Naive thymus-derived CD4-positive, alpha-beta T cell (primary cell): ENCODE results near the gene AEBP1. TPM values are rescaled to one million over a fixed set of nuclear protein-coding genes. Genes with fewer than 3 reads are reported as not detected.

Experiments used
- ATAC-seq: fragments of 150-1000 bp; cut with Tn5 transposase; 2 replicates; pipeline ENCODE4 v1.10.0; 2021; ENCODE audit warnings: mild to moderate bottlenecking, moderate library complexity
- CTCF ChIA-PET: fragments of 350-600 bp; sonication (Branson Sonifier 250); formaldehyde crosslinking; loops from one replicate; lab custom pipeline; 2021; ENCODE audit warnings: antibody characterized with exemption; lab: Charles Lee
- POLR2A ChIA-PET: fragments of 350-600 bp; sonication (Branson Sonifier 250); formaldehyde crosslinking; loops from one replicate; lab custom pipeline; 2021; ENCODE audit warnings: antibody characterized with exemption, inconsistent platforms; lab: Charles Lee
- DNase-seq, 9 donors: peaks; one replicate each; pipeline versions ENCODE4 v3.0.0 to v3.0.0-alpha.2; 2020 to 2022; ENCODE audit warnings: mixed read lengths in 1 of 9
- H3K27ac ChIP-seq: one replicate; pipeline ENCODE4 v1.7.0; 2013; ENCODE audit warnings: mild to moderate bottlenecking, low read depth, low read length, moderate library complexity
- H3K27me3 ChIP-seq, 2 donors: one replicate each; pipeline ENCODE4 v1.7.0; 2013; ENCODE audit warnings: low read length in 2 of 2, mild to moderate bottlenecking in 2 of 2, moderate library complexity in 2 of 2; ENCODE audit not compliant: control insufficient read depth in 2 of 2, insufficient read depth in 2 of 2
- H3K36me3 ChIP-seq, 3 experiments: 1 replicate in 2 of 3; 2 replicates in 1 of 3; pipeline ENCODE4 v1.7.0; 2013; ENCODE audit warnings: low read length in 3 of 3, mild to moderate bottlenecking in 3 of 3, moderate library complexity in 1 of 3; ENCODE audit not compliant: insufficient read depth in 3 of 3, control insufficient read depth in 2 of 3
- H3K4me1 ChIP-seq, 2 donors: one replicate each; pipeline ENCODE4 v1.7.0; 2013; ENCODE audit warnings: low read length in 2 of 2, mild to moderate bottlenecking in 2 of 2, moderate library complexity in 1 of 2; ENCODE audit not compliant: control insufficient read depth in 2 of 2, insufficient read depth in 2 of 2
- H3K4me3 ChIP-seq: 2 replicates; pipeline ENCODE4 v1.7.0; 2013; ENCODE audit warnings: mild to moderate bottlenecking, low read length
- H3K9me3 ChIP-seq, 3 experiments: 1 replicate in 2 of 3; 2 replicates in 1 of 3; pipeline ENCODE4 v1.7.0; 2013; ENCODE audit warnings: low read length in 3 of 3; ENCODE audit not compliant: control insufficient read depth in 2 of 3
- H3K27ac Mint-ChIP-seq, 9 donors: one replicate each; pipeline ENCODE4 v1.8.0; 2020 to 2022; ENCODE audit warnings: mixed read lengths in 9 of 9, mild to moderate bottlenecking in 8 of 9, moderate library complexity in 5 of 9, inconsistent platforms in 2 of 9
- H3K27me3 Mint-ChIP-seq, 5 donors: one replicate each; pipeline ENCODE4 v1.8.0; 2021 to 2022; ENCODE audit warnings: mixed read lengths in 5 of 5, mild to moderate bottlenecking in 1 of 5
- H3K36me3 Mint-ChIP-seq, 5 donors: one replicate each; pipeline ENCODE4 v1.8.0; 2020 to 2022; ENCODE audit warnings: mixed read lengths in 5 of 5, mild to moderate bottlenecking in 3 of 5, inconsistent platforms in 1 of 5
- H3K4me1 Mint-ChIP-seq, 7 donors: one replicate each; pipeline ENCODE4 v1.8.0; 2020 to 2022; ENCODE audit warnings: mixed read lengths in 7 of 7, mild to moderate bottlenecking in 3 of 7, inconsistent platforms in 1 of 7
- H3K4me3 Mint-ChIP-seq, 10 donors: one replicate each; pipeline ENCODE4 v1.8.0; 2020 to 2022; ENCODE audit warnings: mild to moderate bottlenecking in 10 of 10, mixed read lengths in 10 of 10, moderate library complexity in 6 of 10, inconsistent platforms in 2 of 10
- H3K9me3 Mint-ChIP-seq, 11 donors: one replicate each; pipeline ENCODE4 v1.8.0; 2020 to 2022; ENCODE audit warnings: mixed read lengths in 11 of 11, mild to moderate bottlenecking in 4 of 11, inconsistent platforms in 1 of 11, moderate library complexity in 1 of 11
- intact Hi-C, 2 donors: fragments of 100-400 bp; cut with micrococcal nuclease; formaldehyde crosslinking; loops; one replicate each; pipeline ENCODE4 v1.15.1; 2023
- polyA plus RNA-seq, 2 donors: library from polyadenylated mRNA; unstranded; fragments of 300-500 nt; fragmentation: Illumina TruSeq; gene quantifications; one replicate each; pipeline ENCODE4 v1.2.3, GENCODE V29; 2021
- total RNA-seq, 6 experiments: library from RNA in 5 of 6; stranded (reverse) in 5 of 6; gene quantifications; 1 replicate in 5 of 6; 2 replicates in 1 of 6; pipeline ENCODE4 v1.2.3 and lab custom pipeline; 2021 to 2026

AEBP1 gene
- total and polyA plus RNA-seq, 7 experiments from 2014 or later: 3.0 to 33.1 (median 13.5) TPM

DNA sequence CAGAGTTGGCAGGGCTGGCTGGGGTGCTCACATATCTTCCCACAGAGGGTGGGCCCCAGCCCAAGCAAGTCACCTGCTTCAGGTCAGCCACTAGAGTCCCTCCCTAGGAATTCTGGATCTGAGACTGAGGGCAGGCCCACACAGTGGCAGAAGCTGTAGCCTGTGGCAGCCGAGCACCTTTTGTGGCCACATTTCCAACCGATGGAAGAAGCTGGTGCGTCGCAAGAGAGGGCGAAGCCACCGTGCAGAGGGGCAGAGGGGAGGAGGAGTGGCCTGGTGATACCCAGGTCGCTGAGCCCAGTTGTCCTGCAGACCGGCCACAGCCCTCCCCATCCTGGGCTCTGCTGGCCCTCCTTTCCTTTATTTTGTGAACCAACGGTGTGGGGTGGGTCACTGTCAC lies 27.1 kb upstream of the AEBP1 start:
- no peak for DNase-seq
- peaks cover 15 to 16% of the 10 kb centered on the region in 2 donors for H3K4me1 ChIP-seq
- POLR2A ChIA-PET: interaction anchor here (0.6 kb wide), 1 partner anchor 150 kb away, joined by 3 read pairs; no protein-coding TSS in a partner anchor
- H3K27ac ChIP-seq: no peak overlapping the region
- H3K9me3 ChIP-seq: no peaks in the 10 kb centered on the region
- H3K36me3 Mint-ChIP-seq: peaks cover 5 to 33% (median 13%) of the 10 kb centered on the region in 5 donors
- H3K36me3 ChIP-seq: peaks cover 15 to 83% (median 23%) of the 10 kb centered on the region in 3 experiments
- CTCF ChIA-PET: no interaction called here
- H3K4me3 ChIP-seq: no peak overlapping the region
- no peaks in the 10 kb centered on the region for H3K27me3 Mint-ChIP-seq
- intact Hi-C loops: no loop called here
- H3K27ac Mint-ChIP-seq: no peak overlapping the region
- H3K27me3 ChIP-seq: no peaks in the 10 kb centered on the region
- no peaks in the 10 kb centered on the region for H3K9me3 Mint-ChIP-seq
- ATAC-seq: no peak
- H3K4me1 Mint-ChIP-seq: peaks cover 14 to 36% (median 18%) of the 10 kb centered on the region in 7 donors
- H3K4me3 Mint-ChIP-seq: no peak overlapping the region

GRCh38 chr7:44077681-44078091 lies 26.5 kb upstream of the AEBP1 start:
- DNase-seq (no peak), ATAC-seq (no peak)
- peaks cover 14 to 33% (median 18%) of the 10 kb centered on the region in 7 donors for H3K4me1 Mint-ChIP-seq
- H3K4me1 ChIP-seq: peaks cover 15 to 16% of the 10 kb centered on the region in 2 donors
- no peak overlapping the region for H3K4me3 ChIP-seq
- peak overlapping the region in 4 of 9 donors; percentile 2 to 47 (median 30) for H3K27ac Mint-ChIP-seq
- no peaks in the 10 kb centered on the region for H3K27me3 ChIP-seq
- H3K9me3 Mint-ChIP-seq: no peaks in the 10 kb centered on the region
- no peaks in the 10 kb centered on the region for H3K27me3 Mint-ChIP-seq
- peak overlapping the region in 1 of 10 donors; percentile 35 for H3K4me3 Mint-ChIP-seq
- CTCF ChIA-PET: no interaction called here
- H3K9me3 ChIP-seq: no peaks in the 10 kb centered on the region
- intact Hi-C loops: no loop called here
- H3K27ac ChIP-seq: no peak overlapping the region
- peaks cover 5 to 32% (median 13%) of the 10 kb centered on the region in 5 donors for H3K36me3 Mint-ChIP-seq
- POLR2A ChIA-PET: interaction anchor here (4.3 kb wide), 1 partner anchor 11 kb away, joined by 53 read pairs; the partner anchor contains the start of gene PGAM2
- peaks cover 15 to 80% (median 23%) of the 10 kb centered on the region in 3 experiments for H3K36me3 ChIP-seq

DNA sequence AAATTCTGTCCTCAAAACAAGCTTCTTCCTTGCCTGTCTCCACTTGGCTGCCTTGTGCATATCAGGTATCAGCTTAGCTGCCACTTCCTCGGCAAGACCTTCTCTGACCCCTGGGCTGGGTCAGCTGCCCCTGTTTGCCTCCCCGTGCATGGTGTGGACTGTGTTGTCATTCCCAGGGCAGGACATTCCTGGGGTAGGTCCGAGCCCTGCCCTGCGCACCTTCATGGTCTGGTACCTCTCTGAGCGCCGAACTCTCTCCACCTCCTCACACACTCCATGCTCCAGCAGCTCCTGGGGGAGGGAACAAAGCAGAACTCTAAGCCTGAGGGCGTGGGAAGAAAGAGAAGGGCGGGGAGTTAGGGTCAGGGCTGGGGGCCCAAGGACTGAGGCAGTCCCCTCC lies 25.6 kb upstream of the AEBP1 start:
- Mint-ChIP-seq H3K9me3 (no peaks in the 10 kb centered on the region), H3K27me3 (peaks cover 0 to 2% (median 0%) of the 10 kb centered on the region in 5 donors), H3K36me3 (peaks cover 5 to 24% (median 13%) of the 10 kb centered on the region in 5 donors), H3K4me3 (no peak overlapping the region), H3K27ac (peak overlapping the region in 2 of 9 donors; percentile 25 to 54), H3K4me1 (peaks cover 14 to 35% (median 18%) of the 10 kb centered on the region in 7 donors)
- ChIA-PET CTCF (interaction anchor here (0.9 to 1.2 kb wide), 2 partner anchors 17 to 32 kb away, joined by 3 read pairs; no protein-coding TSS in a partner anchor), POLR2A (interaction anchor here (0.6 to 4.3 kb wide), 3 partner anchors 12 to 304 kb away, joined by 3 to 53 read pairs (median 3); partner anchors contain the start of gene PGAM2)
- no peak overlapping the region for H3K4me3 ChIP-seq
- intact Hi-C loops: no loop called here
- DNase-seq (no peak), ATAC-seq (no peak)
- no peaks in the 10 kb centered on the region for H3K9me3 ChIP-seq
- peaks cover 15 to 71% (median 23%) of the 10 kb centered on the region in 3 experiments for H3K36me3 ChIP-seq
- H3K27me3 ChIP-seq: no peaks in the 10 kb centered on the region
- H3K27ac ChIP-seq: no peak overlapping the region
- H3K4me1 ChIP-seq: peaks cover 15 to 16% of the 10 kb centered on the region in 2 donors

- ChIA-PET CTCF (no interaction called here), POLR2A (interaction anchor here (2.7 to 4.3 kb wide), 2 partner anchors 13 to 35 kb away, joined by 16 to 53 read pairs; partner anchors contain the start of genes DBNL and PGAM2)
- H3K4me3 ChIP-seq: no peak overlapping the region
- intact Hi-C loops: loop anchor here (5.0 to 10.0 kb wide), 6 partner anchors 212 to 1035 kb away; partner anchors contain the start of genes TBRG4 (in 2 of the 2), MRPS24 (in 1 of the 2), MYO1G (in 1 of the 2) and PPIA (in 1 of the 2)
- Mint-ChIP-seq H3K4me3 (no peak overlapping the region), H3K27me3 (peaks cover 0 to 4% (median 0%) of the 10 kb centered on the region in 5 donors), H3K36me3 (peaks cover 5 to 24% (median 13%) of the 10 kb centered on the region in 5 donors), H3K4me1 (peaks cover 14 to 41% (median 21%) of the 10 kb centered on the region in 7 donors), H3K9me3 (no peaks in the 10 kb centered on the region), H3K27ac (peak overlapping the region in 1 of 9 donors; percentile 52)
- peak overlapping the region; percentile 11 for H3K27ac ChIP-seq
- DNase-seq (no peak), ATAC-seq (no peak)
- peaks cover 15 to 62% (median 23%) of the 10 kb centered on the region in 3 experiments for H3K36me3 ChIP-seq
- H3K4me1 ChIP-seq: peaks cover 15 to 16% of the 10 kb centered on the region in 2 donors
- no peaks in the 10 kb centered on the region for H3K9me3 ChIP-seq
- H3K27me3 ChIP-seq: no peaks in the 10 kb centered on the region
Measured at GRCh38 chr7:44079331-44080021, 24.7 kb upstream of the AEBP1 start.

GRCh38 chr7:44080118-44080517 lies 24.0 kb upstream of the AEBP1 start:
- DNase-seq: no peak
- Histone ChIP-seq H3K36me3 (peaks cover 15 to 56% (median 23%) of the 10 kb centered on the region in 3 experiments), H3K27me3 (no peaks in the 10 kb centered on the region), H3K27ac (peak overlapping the region; percentile 11), H3K9me3 (no peaks in the 10 kb centered on the region), H3K4me3 (no peak overlapping the region), H3K4me1 (peaks cover 15 to 16% of the 10 kb centered on the region in 2 donors)
- CTCF ChIA-PET: interaction anchor here (0.6 kb wide), 1 partner anchor 116 kb away, joined by 3 read pairs; no protein-coding TSS in a partner anchor
- POLR2A ChIA-PET: interaction anchor here (0.9 to 4.3 kb wide), 6 partner anchors 13 to 671 kb away, joined by 3 to 53 read pairs (median 5); partner anchors contain the start of genes DBNL and PGAM2
- H3K4me3 Mint-ChIP-seq: peak overlapping the region in 2 of 10 donors; percentile 16 to 26
- peaks cover 5 to 24% (median 13%) of the 10 kb centered on the region in 5 donors for H3K36me3 Mint-ChIP-seq
- ATAC-seq: no peak
- no peaks in the 10 kb centered on the region for H3K9me3 Mint-ChIP-seq
- H3K27me3 Mint-ChIP-seq: peaks cover 0 to 4% (median 0%) of the 10 kb centered on the region in 5 donors
- H3K27ac Mint-ChIP-seq: peak overlapping the region in 1 of 9 donors; percentile 59
- intact Hi-C loops: loop anchor here (5.0 to 10.0 kb wide), 6 partner anchors 213 to 1035 kb away; partner anchors contain the start of genes TBRG4 (in 2 of the 2), MRPS24 (in 1 of the 2), MYO1G (in 1 of the 2) and PPIA (in 1 of the 2)
- H3K4me1 Mint-ChIP-seq: peaks cover 14 to 36% (median 20%) of the 10 kb centered on the region in 7 donors
